Adrenal gland (tissue), 12 donors: ENCODE data around the gene HIPK4. TPM values are rescaled to one million over a fixed set of nuclear protein-coding genes. Genes with fewer than 3 reads are reported as not detected.
A peak's percentile ranks its signal among the peaks of the same experiment; 100 is the strongest.

Source experiments
- DNase-seq, 7 donors: peaks; one replicate each; pipeline ENCODE4 v3.0.0-alpha.2; 2019 to 2020
- H3K27ac ChIP-seq, 5 donors: fragments of 200-600 bp; sonication (generic) in 4 of 5; 1 replicate in 3 of 5; 2 replicates in 2 of 5; pipeline versions ENCODE4 v1.5.1 to v1.8.0; 2016 to 2020; ENCODE audit warnings: mild to moderate bottlenecking in 1 of 5
- H3K27me3 ChIP-seq: fragments of 200-600 bp; 2 replicates; pipeline ENCODE4 v1.8.0; 2021
- H3K36me3 ChIP-seq, 2 donors: fragments of 200-600 bp; replicated peaks in 1 of 2; 1 replicate in 1 of 2; 2 replicates in 1 of 2; pipeline versions ENCODE4 v1.5.1 to v1.8.0; 2018 to 2022
- H3K4me1 ChIP-seq, 2 donors: fragments of 200-600 bp; replicated peaks in 1 of 2; 1 replicate in 1 of 2; 2 replicates in 1 of 2; pipeline versions ENCODE4 v1.5.1 to v1.8.0; 2018 to 2021
- H3K4me3 ChIP-seq, 4 donors: fragments of 200-600 bp; sonication (generic) in 3 of 4; one replicate each; pipeline ENCODE4 v1.5.1; 2016 to 2018
- H3K9me3 ChIP-seq, 3 donors: fragments of 200-600 bp; sonication (generic) in 1 of 3; replicated peaks in 1 of 3; 1 replicate in 2 of 3; 2 replicates in 1 of 3; pipeline versions ENCODE4 v1.5.1 to v1.8.0; 2016 to 2021
- POLR2A ChIP-seq, 2 donors: fragments of 450-650 bp; IDR thresholded peaks; one replicate each; pipeline ENCODE4 v1.6.1; 2017; ENCODE audit warnings: antibody characterized with exemption in 2 of 2, mild to moderate bottlenecking in 2 of 2, moderate library complexity in 1 of 2
- whole genome bisulfite sequencing, 4 donors: extraction: QIAGEN DNeasy Blood & Tissue Kit in 2 of 4; methylation state at CpG; one replicate each; pipeline versions ENCODE4 v1.1.5 to v1.1.7; 2013 to 2017; 5-methylcytosine and 5-hydroxymethylcytosine counted together
- intact Hi-C, 2 donors: fragments of 100-400 bp; cut with DNase I; formaldehyde crosslinking; loops; one replicate each; pipeline versions ENCODE4 v1.14.1 to v1.15.0; 2022 to 2023
- polyA plus RNA-seq, 3 donors: library from polyadenylated mRNA; stranded (reverse); fragments of 200-250 nt in 2 of 3; fragments of 350-450 nt in 1 of 3; fragmentation: Illumina TruSeq in 1 of 3; extraction: RNeasy Lipid Tissue Mini Kit (QIAGEN cat#74804) in 1 of 3; gene quantifications; one replicate each; pipeline ENCODE4 v1.2.3, GENCODE V29; 2013 to 2014
- total RNA-seq, 9 donors: library from RNA; depleted of rRNA in 4 of 9; stranded (reverse); fragments of >200 nt in 4 of 9; fragments of 120-200 nt in 1 of 9; fragmentation: NEBNext Ultra II Directional in 1 of 9; extraction: Animal tissue kit (Norgen Biotek cat#: 25700) in 1 of 9; gene quantifications; one replicate each; pipeline versions ENCODE4 v1.1.0 to v1.2.4, GENCODE V29; 2013 to 2023
- TF ChIP-seq, protein P1 (sequence below), 6 experiments: fragments of 450-650 bp in 4 of 6; fragments of 200-600 bp in 2 of 6; sonication (generic) in 1 of 6; IDR thresholded peaks; 1 replicate in 5 of 6; 2 replicates in 1 of 6; pipeline versions ENCODE4 v1.5.1 to v1.8.0; 2016 to 2021; ENCODE audit warnings: antibody characterized with exemption in 6 of 6, mild to moderate bottlenecking in 2 of 6, moderate library complexity in 1 of 6
- donor health status: healthy with polysubstance abuse.
- donor health status: Bipolar disorder and iron deficiency.
- donor health status: DM: yes; HTN: yes; CAD: no.
- donor health status: DM: no; HTN: no; CAD: no.
- donor health status: DM: no; HTN: no; CAD: no.
- donor health status: DM: yes; HTN: yes; CAD: no.

HIPK4 gene
- total and polyA plus RNA-seq, 12 donors = 0.06 to 0.34 (median 0.20) TPM; not detected in 3

DNA sequence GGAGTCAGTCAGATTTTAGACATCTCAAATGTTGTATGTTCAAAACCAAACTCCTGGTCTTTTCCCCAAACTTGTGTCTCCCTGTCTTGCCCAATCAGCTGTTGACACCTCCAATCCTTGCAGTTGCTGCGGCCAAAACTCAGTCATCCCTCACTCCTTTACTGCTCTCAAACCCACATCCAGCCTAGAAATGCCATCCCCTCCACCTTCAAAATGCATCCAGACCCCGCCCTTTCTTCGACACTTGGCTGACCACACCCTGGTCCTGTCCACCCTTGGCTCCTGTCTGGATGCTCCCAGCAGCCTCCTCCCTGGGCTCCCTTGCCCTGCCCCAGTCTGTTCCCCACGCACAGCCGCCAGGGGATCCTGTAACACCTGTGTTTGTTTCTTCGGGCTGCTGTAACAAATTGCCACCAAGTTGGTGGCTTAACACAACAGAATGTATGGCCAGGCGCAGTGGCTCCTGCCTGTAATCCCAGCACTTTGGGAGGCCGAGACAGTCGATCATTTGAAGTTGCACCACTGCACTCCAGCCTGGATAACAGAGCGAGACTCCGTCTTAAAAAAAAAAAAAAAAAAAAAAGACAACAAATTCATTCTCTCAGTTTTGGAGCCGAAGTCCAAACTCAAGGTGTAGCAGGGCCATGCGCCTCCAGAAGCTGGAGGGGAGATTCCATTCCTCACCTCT lies 29.8 kb downstream of the HIPK4 start:
- 91 to 95% (median 93%) methylated on average over 13 of the region's 13 CpGs for WGBS, 4 donors
- no peak overlapping the region for H3K4me3 ChIP-seq
- H3K27me3 ChIP-seq = no peaks in the 10 kb centered on the region
- H3K4me1 ChIP-seq = peaks cover 5 to 14% of the 10 kb centered on the region in 2 donors
- no peak for DNase-seq
- no peak for TF ChIP-seq POLR2A (IDR thresholded peaks at IDR 0.05)
- peaks cover 0 to 7% of the 10 kb centered on the region in 2 donors for H3K36me3 ChIP-seq
- no peaks in the 10 kb centered on the region for H3K9me3 ChIP-seq
- peak overlapping the region in 2 of 5 donors; percentile 27 to 38 for H3K27ac ChIP-seq
- intact Hi-C loops = no loop called here

DNA sequence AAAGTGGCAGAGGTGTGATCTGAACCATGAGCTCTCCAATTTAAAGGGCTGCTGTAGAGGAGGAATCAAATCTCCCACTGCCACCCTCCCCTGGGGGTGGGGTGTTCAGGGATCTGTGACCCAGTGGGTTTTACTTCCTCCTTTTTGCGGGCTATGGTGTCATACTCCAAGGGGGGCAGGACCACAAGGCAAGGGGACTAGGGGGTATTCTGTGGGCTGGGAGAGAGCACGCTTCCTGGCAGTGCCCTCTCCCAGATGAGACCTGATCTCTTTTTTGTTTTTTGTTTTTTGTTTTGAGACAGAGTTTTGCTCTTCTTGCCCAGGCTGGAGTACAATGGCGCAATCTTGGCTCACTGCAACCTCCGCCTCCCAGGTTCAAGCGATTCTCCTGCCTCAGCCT lies 31.2 kb downstream of the HIPK4 start:
- H3K4me1 ChIP-seq = peaks cover 0 to 10% of the 10 kb centered on the region in 2 donors
- peaks cover 0 to 7% of the 10 kb centered on the region in 2 donors for H3K36me3 ChIP-seq
- H3K27me3 ChIP-seq = no peaks in the 10 kb centered on the region
- H3K27ac ChIP-seq = peak overlapping the region in 1 of 5 donors; percentile 37
- intact Hi-C loops = no loop called here
- H3K9me3 ChIP-seq = no peaks in the 10 kb centered on the region
- no peak overlapping the region for H3K4me3 ChIP-seq
- DNase-seq = peak in 2 of 7 donors; percentile 30 to 50
- WGBS, 4 donors = 75 to 83% (median 79%) methylated on average over 3 to 5 of the region's 5 CpGs
- TF ChIP-seq, protein P1, sequence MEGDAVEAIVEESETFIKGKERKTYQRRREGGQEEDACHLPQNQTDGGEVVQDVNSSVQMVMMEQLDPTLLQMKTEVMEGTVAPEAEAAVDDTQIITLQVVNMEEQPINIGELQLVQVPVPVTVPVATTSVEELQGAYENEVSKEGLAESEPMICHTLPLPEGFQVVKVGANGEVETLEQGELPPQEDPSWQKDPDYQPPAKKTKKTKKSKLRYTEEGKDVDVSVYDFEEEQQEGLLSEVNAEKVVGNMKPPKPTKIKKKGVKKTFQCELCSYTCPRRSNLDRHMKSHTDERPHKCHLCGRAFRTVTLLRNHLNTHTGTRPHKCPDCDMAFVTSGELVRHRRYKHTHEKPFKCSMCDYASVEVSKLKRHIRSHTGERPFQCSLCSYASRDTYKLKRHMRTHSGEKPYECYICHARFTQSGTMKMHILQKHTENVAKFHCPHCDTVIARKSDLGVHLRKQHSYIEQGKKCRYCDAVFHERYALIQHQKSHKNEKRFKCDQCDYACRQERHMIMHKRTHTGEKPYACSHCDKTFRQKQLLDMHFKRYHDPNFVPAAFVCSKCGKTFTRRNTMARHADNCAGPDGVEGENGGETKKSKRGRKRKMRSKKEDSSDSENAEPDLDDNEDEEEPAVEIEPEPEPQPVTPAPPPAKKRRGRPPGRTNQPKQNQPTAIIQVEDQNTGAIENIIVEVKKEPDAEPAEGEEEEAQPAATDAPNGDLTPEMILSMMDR (IDR thresholded peaks at IDR 0.05) = no peak
- TF ChIP-seq POLR2A (IDR thresholded peaks at IDR 0.05) = no peak

DNA sequence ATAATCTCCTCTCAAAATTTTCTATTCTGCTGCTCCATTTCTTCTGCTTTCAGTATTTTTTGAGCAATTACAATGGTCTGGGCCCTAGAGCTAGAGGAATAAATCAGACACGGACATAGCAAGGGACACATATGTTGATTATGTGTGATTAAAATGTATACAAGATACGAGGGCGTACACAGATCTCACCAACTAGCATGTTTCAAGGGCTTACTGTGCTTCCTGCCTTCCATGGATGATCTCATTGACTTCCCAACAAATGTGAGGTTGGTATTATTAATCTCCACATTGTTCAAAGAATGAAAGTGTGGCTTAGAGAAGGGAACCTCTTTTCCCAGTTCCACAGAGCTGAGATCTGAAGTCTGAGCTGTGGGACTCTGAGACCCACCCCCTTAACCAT lies 32.3 kb downstream of the HIPK4 start:
- no peaks in the 10 kb centered on the region for H3K27me3 ChIP-seq

DNA sequence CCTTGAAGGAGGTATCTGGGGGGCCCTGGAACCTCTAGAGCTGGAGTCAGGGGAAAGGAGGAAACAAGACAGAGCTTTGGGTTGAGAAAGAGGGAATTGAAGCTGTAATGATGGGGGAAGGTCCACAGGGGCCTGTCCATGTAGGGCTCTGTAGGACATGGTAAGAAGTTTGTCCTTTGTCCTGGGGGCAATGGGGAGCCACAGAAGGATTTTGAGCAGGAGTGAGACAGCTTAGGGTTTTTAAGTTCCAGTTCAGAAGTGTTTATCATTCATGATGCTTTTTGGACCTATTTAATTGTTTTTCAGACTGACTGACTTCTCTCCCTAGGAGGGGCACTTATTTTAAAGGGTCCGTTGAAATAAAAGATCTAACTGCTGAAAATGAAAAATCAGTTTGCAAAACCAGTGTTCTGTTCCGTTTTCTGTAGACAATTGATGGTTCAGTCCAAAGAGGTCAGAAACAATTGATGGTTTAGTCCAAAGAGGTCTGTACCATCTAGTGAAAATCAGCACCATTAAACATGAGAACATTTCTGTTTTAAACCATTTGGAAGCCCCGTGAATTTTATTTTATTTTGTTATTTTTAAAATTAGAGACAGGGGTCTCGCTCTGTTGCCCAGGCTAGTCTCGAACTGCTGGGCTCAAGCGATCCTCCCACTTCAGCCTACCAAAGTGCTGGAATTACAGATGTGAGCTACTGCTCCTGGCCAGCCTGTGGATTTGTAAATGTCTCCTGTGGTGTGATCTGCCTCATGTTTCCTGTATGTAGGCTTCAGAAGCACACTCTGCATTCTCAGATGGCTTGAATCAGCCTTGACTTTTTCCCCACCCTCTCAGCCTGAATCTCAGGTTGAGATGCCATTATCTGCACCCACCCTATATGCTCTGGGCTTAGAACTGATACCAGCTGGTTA lies 33.0 kb downstream of the HIPK4 start:
- no peak overlapping the region for H3K27ac ChIP-seq
- peaks cover 0 to 7% of the 10 kb centered on the region in 2 donors for H3K36me3 ChIP-seq
- H3K4me3 ChIP-seq = no peak overlapping the region
- 84 to 94% (median 89%) methylated on average over 6 of the region's 6 CpGs for WGBS, 4 donors
- intact Hi-C loops = no loop called here
- DNase-seq = no peak
- no peak for TF ChIP-seq POLR2A (IDR thresholded peaks at IDR 0.05)
- no peaks in the 10 kb centered on the region for H3K27me3 ChIP-seq
- H3K4me1 ChIP-seq = peaks cover 0 to 10% of the 10 kb centered on the region in 2 donors
- no peaks in the 10 kb centered on the region for H3K9me3 ChIP-seq

More for the DNA sequence above, 32.3 kb downstream of the HIPK4 start:
- Histone ChIP-seq H3K27ac (no peak overlapping the region), H3K9me3 (no peaks in the 10 kb centered on the region), H3K36me3 (peaks cover 0 to 7% of the 10 kb centered on the region in 2 donors), H3K4me3 (no peak overlapping the region), H3K4me1 (peaks cover 0 to 10% of the 10 kb centered on the region in 2 donors)
- no peak for TF ChIP-seq POLR2A (IDR thresholded peaks at IDR 0.05)
- TF ChIP-seq, protein P1 (IDR thresholded peaks at IDR 0.05) = no peak
- no peak for DNase-seq
- 79 to 87% (median 85%) methylated on average over 3 of the region's 3 CpGs for WGBS, 4 donors
- intact Hi-C loops = no loop called here
